HL-60 (cell line): ENCODE measurements around the gene XYLT1.
A peak's percentile ranks its signal among the peaks of the same experiment; 100 is the strongest.

Source experiments
- DNase-seq, 2 experiments: peaks; one replicate each; pipeline ENCODE4 v3.0.0-alpha.2; 2010 to 2020; ENCODE audit warnings: low read depth in 1 of 2, low spot score in 1 of 2
- H3K27ac ChIP-seq: fragments of 250-450 bp; sonication (Bioruptor Pico); replicated peaks from 2 replicates; pipeline ENCODE4 v1.5.1; 2020; ENCODE audit warnings: mild to moderate bottlenecking, moderate library complexity
- H3K27me3 ChIP-seq: fragments of 250-450 bp; sonication (Bioruptor Pico); 2 replicates; pipeline ENCODE4 v1.5.1; 2021; ENCODE audit warnings: mild to moderate bottlenecking, moderate library complexity; ENCODE audit not compliant: insufficient read depth, poor library complexity, severe bottlenecking
- H3K4me3 ChIP-seq: replicated peaks from 2 replicates; pipeline ENCODE4 v1.5.1; 2011; ENCODE audit warnings: mild to moderate bottlenecking, control low read depth, low read length; ENCODE audit not compliant: insufficient read depth
- CTCF ChIP-seq: IDR thresholded peaks from one replicate; pipeline ENCODE4 v1.5.1; 2011; ENCODE audit warnings: low read length, control low read depth, inconsistent platforms; ENCODE audit not compliant: insufficient read depth
- GABPA ChIP-seq: IDR thresholded peaks from 2 replicates; pipeline ENCODE4 v1.6.1; 2012; ENCODE audit warnings: low read depth
- POLR2AphosphoS5 ChIP-seq: IDR thresholded peaks from 2 replicates; pipeline ENCODE4 v1.6.1; 2012; ENCODE audit warnings: low read depth
- SPI1 ChIP-seq: IDR thresholded peaks from 2 replicates; pipeline ENCODE4 v1.6.1; 2012; ENCODE audit warnings: low read depth, mild to moderate bottlenecking, borderline replicate concordance
- TF ChIP-seq, protein P1 (sequence below): IDR thresholded peaks from 2 replicates; pipeline ENCODE4 v1.6.1; 2012; ENCODE audit warnings: low read depth; ENCODE audit not compliant: insufficient replicate concordance

The XYLT1 gene

GRCh38 chr16:17063201-17064139 is 407.3 kb downstream of the XYLT1 start:
- TF ChIP-seq SPI1 = no peak
- TF ChIP-seq, protein P1, sequence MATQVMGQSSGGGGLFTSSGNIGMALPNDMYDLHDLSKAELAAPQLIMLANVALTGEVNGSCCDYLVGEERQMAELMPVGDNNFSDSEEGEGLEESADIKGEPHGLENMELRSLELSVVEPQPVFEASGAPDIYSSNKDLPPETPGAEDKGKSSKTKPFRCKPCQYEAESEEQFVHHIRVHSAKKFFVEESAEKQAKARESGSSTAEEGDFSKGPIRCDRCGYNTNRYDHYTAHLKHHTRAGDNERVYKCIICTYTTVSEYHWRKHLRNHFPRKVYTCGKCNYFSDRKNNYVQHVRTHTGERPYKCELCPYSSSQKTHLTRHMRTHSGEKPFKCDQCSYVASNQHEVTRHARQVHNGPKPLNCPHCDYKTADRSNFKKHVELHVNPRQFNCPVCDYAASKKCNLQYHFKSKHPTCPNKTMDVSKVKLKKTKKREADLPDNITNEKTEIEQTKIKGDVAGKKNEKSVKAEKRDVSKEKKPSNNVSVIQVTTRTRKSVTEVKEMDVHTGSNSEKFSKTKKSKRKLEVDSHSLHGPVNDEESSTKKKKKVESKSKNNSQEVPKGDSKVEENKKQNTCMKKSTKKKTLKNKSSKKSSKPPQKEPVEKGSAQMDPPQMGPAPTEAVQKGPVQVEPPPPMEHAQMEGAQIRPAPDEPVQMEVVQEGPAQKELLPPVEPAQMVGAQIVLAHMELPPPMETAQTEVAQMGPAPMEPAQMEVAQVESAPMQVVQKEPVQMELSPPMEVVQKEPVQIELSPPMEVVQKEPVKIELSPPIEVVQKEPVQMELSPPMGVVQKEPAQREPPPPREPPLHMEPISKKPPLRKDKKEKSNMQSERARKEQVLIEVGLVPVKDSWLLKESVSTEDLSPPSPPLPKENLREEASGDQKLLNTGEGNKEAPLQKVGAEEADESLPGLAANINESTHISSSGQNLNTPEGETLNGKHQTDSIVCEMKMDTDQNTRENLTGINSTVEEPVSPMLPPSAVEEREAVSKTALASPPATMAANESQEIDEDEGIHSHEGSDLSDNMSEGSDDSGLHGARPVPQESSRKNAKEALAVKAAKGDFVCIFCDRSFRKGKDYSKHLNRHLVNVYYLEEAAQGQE = no peak
- TF ChIP-seq POLR2AphosphoS5 = no peak
- Histone ChIP-seq H3K27me3 (no peaks in the 10 kb centered on the region), H3K4me3 (no peak overlapping the region), H3K27ac (no peak overlapping the region)
- peak in 1 of 2 experiments; percentile 60 for DNase-seq

- DNase-seq = no peak
- no peak overlapping the region for H3K27ac ChIP-seq
- TF ChIP-seq GABPA = no peak
- TF ChIP-seq SPI1 = no peak
- TF ChIP-seq POLR2AphosphoS5 = no peak
- TF ChIP-seq CTCF = no peak
- TF ChIP-seq, protein P1 = no peak
- no peak overlapping the region for H3K4me3 ChIP-seq
- H3K27me3 ChIP-seq = no peaks in the 10 kb centered on the region
These were observed 408.1 kb downstream of the XYLT1 start for GRCh38 chr16:17062676-17063075.

- no peaks in the 10 kb centered on the region for H3K27me3 ChIP-seq
- no peak for DNase-seq
- TF ChIP-seq CTCF (no peak), GABPA (no peak), SPI1 (no peak), POLR2AphosphoS5 (no peak)
- TF ChIP-seq, protein P1 = no peak
- no peak overlapping the region for H3K27ac ChIP-seq
- no peak overlapping the region for H3K4me3 ChIP-seq
These were observed 409.4 kb downstream of the XYLT1 start for GRCh38 chr16:17061326-17061725.
